Prostate gland (tissue), 2 donors: ENCODE data around the gene ANTXR1. TPM values are rescaled to one million over a fixed set of nuclear protein-coding genes. Genes with fewer than 3 reads are reported as not detected.
"Not testable (repeated sequence)": the region's sequence is repeated elsewhere in the genome, so short reads cannot be mapped to it uniquely, and the experiment has no call there.

Experiments
- DNase-seq: peaks from one replicate; pipeline ENCODE4 v3.0.0-alpha.2; 2019; ENCODE audit warnings: low spot score
- H3K27ac ChIP-seq, 2 donors: fragments of 200-600 bp; sonication (generic); 2 replicates each; pipeline ENCODE4 v1.5.1; 2017 to 2019
- H3K27me3 ChIP-seq: fragments of 200-600 bp; sonication (generic); replicated peaks from 2 replicates; pipeline ENCODE4 v1.5.1; 2019; ENCODE audit not compliant: insufficient read depth
- H3K36me3 ChIP-seq, 2 donors: fragments of 200-600 bp; sonication (generic); 1 replicate in 1 of 2; 2 replicates in 1 of 2; pipeline versions ENCODE4 v1.5.1 to v1.8.1; 2017 to 2019
- H3K4me1 ChIP-seq: fragments of 200-600 bp; sonication (generic); replicated peaks from 2 replicates; pipeline ENCODE4 v1.5.1; 2019
- H3K4me3 ChIP-seq, 2 donors: fragments of 200-600 bp; sonication (generic); 2 replicates each; pipeline ENCODE4 v1.5.1; 2017 to 2019
- H3K9me3 ChIP-seq: fragments of 200-600 bp; sonication (generic); 2 replicates; pipeline ENCODE4 v1.5.1; 2017
- CTCF ChIP-seq, 4 experiments: fragments of 200-600 bp in 2 of 4; fragments of 450-650 bp in 2 of 4; sonication (generic) in 2 of 4; IDR thresholded peaks; 1 replicate in 3 of 4; 2 replicates in 1 of 4; pipeline ENCODE4 v1.5.1; 2016 to 2019; ENCODE audit warnings: antibody characterized with exemption in 4 of 4, mild to moderate bottlenecking in 2 of 4, moderate library complexity in 2 of 4
- POLR2A ChIP-seq: fragments of 450-650 bp; IDR thresholded peaks from one replicate; pipeline ENCODE4 v1.6.1; 2016; ENCODE audit warnings: antibody characterized with exemption, mild to moderate bottlenecking
- POLR2AphosphoS5 ChIP-seq: sonication (generic); formaldehyde crosslinking; IDR thresholded peaks from one replicate; pipeline ENCODE4 v1.6.1; 2017; ENCODE audit warnings: antibody characterized with exemption
- WGBS: methylation state at CpG from one replicate; pipeline ENCODE4 v1.1.5; 2018; 5-methylcytosine and 5-hydroxymethylcytosine counted together
- intact Hi-C: fragments of 100-400 bp; cut with DNase I; formaldehyde crosslinking; loops from one replicate; pipeline ENCODE4 v1.14.2; 2022
- total RNA-seq, 2 donors: library from RNA; depleted of rRNA; stranded (reverse); fragments of >200 nt; gene quantifications; one replicate each; pipeline ENCODE4 v1.1.0, GENCODE V29; 2016

ANTXR1 gene
- total RNA-seq, 2 donors from 2014 or later, result 25.8 to 48.7 TPM

GRCh38 chr2:69223759-69224511, 211.0 kb downstream of the ANTXR1 start:
- DNase-seq, result no peak

GRCh38 chr2:69224512-69224837, 211.5 kb downstream of the ANTXR1 start:
- WGBS, result 52% methylated on average over 3 of the region's 3 CpGs
- no peaks in the 10 kb centered on the region for H3K36me3 ChIP-seq

More at GRCh38 chr2:69223759-69224511, 211.0 kb downstream of the ANTXR1 start:
- Histone ChIP-seq H3K4me3 (no peak overlapping the region), H3K27ac (no peak overlapping the region), H3K4me1 (no peaks in the 10 kb centered on the region), H3K9me3 (no peaks in the 10 kb centered on the region), H3K36me3 (no peaks in the 10 kb centered on the region), H3K27me3 (peaks cover 2% of the 10 kb centered on the region)
- WGBS, result 79% methylated on average over 6 of the region's 6 CpGs
- TF ChIP-seq CTCF (IDR thresholded peaks at IDR 0.05) (no peak), POLR2AphosphoS5 (no peak), POLR2A (no peak)
- intact Hi-C loops, result no loop called here

GRCh38 chr2:69225933-69226332, 213.0 kb downstream of the ANTXR1 start:
- H3K27me3 ChIP-seq, result peaks cover 2% of the 10 kb centered on the region
- no peaks in the 10 kb centered on the region for H3K9me3 ChIP-seq
- H3K36me3 ChIP-seq, result no peaks in the 10 kb centered on the region
- H3K27ac ChIP-seq, result no peak overlapping the region
- DNase-seq, result no peak
- no peak overlapping the region for H3K4me3 ChIP-seq
- WGBS, result 96% methylated on average over 2 of the region's 2 CpGs
- TF ChIP-seq POLR2AphosphoS5, result no peak
- TF ChIP-seq CTCF (IDR thresholded peaks at IDR 0.05), result no peak
- no peak for TF ChIP-seq POLR2A
- intact Hi-C loops, result no loop called here
- no peaks in the 10 kb centered on the region for H3K4me1 ChIP-seq

More at GRCh38 chr2:69224512-69224837, 211.5 kb downstream of the ANTXR1 start:
- H3K4me3 ChIP-seq, result no peak overlapping the region
- DNase-seq, result no peak
- TF ChIP-seq POLR2AphosphoS5 (no peak), POLR2A (no peak), CTCF (IDR thresholded peaks at IDR 0.05) (no peak)
- no peaks in the 10 kb centered on the region for H3K9me3 ChIP-seq
- intact Hi-C loops, result no loop called here
- no peaks in the 10 kb centered on the region for H3K4me1 ChIP-seq
- no peak overlapping the region for H3K27ac ChIP-seq
- H3K27me3 ChIP-seq, result peaks cover 2% of the 10 kb centered on the region

- H3K27ac ChIP-seq, result no peak overlapping the region
- intact Hi-C loops, result no loop called here
- no peaks in the 10 kb centered on the region for H3K4me1 ChIP-seq
- 95% methylated on average over 3 of the region's 3 CpGs for WGBS
- H3K27me3 ChIP-seq, result no peaks in the 10 kb centered on the region
- H3K36me3 ChIP-seq, result no peaks in the 10 kb centered on the region
- TF ChIP-seq POLR2A (no peak), POLR2AphosphoS5 (no peak), CTCF (IDR thresholded peaks at IDR 0.05) (no peak)
- DNase-seq, result no peak
- H3K4me3 ChIP-seq, result no peak overlapping the region
- no peaks in the 10 kb centered on the region for H3K9me3 ChIP-seq
Observed at GRCh38 chr2:69226903-69227302, 213.9 kb downstream of the ANTXR1 start.

- Histone ChIP-seq H3K4me1 (no peaks in the 10 kb centered on the region), H3K9me3 (no peaks in the 10 kb centered on the region), H3K4me3 (no peak overlapping the region), H3K27ac (no peak overlapping the region), H3K27me3 (no peaks in the 10 kb centered on the region), H3K36me3 (no peaks in the 10 kb centered on the region)
- no peak for TF ChIP-seq CTCF (IDR thresholded peaks at IDR 0.05)
- no peak for TF ChIP-seq POLR2A
- TF ChIP-seq POLR2AphosphoS5, result no peak
- intact Hi-C loops, result no loop called here
- DNase-seq, result no peak
Observed at GRCh38 chr2:69227716-69228115, 214.7 kb downstream of the ANTXR1 start.

GRCh38 chr2:69230946-69231345, 218.0 kb downstream of the ANTXR1 start:
- H3K27me3 ChIP-seq, H3K4me3 ChIP-seq, H3K4me1 ChIP-seq, H3K9me3 ChIP-seq, DNase-seq, H3K36me3 ChIP-seq, H3K27ac ChIP-seq, intact Hi-C loops: not testable (repeated sequence)
- 97% methylated on average over 1 of the region's 1 CpG for WGBS
